ENCODE measurements around the gene ADAMTS6.

ADAMTS6 gene

DNA sequence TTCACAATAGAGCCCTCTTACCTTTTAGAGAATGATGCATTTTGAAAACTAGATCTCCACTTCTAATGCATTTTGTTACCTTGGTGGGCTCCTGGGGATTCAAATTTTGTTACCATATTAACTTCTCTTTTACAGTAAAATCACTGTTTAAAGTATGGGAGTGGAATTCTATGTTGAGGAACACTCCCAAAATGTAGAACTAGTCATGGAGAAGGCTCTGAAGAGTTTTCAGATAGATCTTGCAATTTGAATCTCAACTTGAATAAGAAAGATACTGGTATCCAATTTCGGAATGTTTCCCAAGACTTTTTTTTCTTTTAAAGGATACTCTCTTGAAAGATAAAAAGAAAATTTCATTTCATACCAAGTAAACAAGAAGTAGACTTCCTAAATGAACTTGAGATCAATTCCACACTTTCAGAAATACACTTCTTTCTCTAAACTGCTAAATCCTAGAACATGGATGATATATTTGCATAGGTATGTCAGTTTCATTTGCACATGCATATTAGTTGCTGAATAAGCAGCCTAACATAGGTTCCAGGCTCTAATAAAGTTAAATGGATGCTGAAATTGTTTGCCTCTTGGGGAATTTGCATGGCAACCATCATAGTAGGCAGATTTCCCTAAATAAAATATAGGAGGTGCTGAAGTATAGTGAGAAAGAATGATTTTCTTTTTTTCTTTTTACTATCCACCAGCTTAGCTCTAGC, 205.4 kb downstream of the ADAMTS6 start:
- DNase-seq (ENCODE audit: low read depth) = no peak

DNA sequence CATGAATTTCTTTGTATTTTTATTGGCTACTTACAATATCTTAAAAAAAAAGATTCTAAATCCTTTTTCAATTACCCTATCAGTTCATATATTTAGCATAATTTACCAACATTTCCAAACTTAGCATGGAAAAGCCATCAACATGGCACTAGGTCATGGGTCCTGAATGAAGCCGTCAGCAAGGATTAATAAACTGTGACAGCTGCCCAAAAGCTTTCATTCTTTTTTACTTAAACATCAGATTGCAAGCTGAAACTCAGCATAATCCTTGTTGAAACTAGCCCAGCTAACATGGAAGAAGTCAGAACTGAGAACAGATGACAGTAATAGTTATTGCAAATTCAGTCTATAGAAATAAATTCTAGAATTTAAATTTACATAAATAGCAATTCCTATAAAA, 209.8 kb downstream of the ADAMTS6 start:
- no peak for DNase-seq (ENCODE audit: low read depth)

DNA sequence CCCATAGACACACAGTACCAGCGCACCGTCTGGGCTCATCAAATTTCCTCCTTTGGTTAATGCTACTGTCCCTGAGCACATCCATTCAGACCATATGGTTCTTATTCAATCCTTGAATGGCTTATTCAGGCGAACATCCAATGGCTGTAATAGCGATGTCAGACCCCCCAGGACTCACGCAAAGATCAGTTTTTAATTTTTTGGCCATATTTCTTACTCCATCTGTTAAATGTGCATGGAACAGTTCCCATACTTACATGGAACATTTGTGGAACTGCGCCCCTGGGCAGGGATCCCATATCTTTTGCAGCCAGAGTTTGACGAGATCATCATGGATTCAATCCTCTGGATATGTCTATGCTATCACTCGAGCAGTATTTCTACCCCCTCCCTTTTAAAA, 213.2 kb downstream of the ADAMTS6 start:
- DNase-seq (ENCODE audit: low read depth) = no peak

DNA sequence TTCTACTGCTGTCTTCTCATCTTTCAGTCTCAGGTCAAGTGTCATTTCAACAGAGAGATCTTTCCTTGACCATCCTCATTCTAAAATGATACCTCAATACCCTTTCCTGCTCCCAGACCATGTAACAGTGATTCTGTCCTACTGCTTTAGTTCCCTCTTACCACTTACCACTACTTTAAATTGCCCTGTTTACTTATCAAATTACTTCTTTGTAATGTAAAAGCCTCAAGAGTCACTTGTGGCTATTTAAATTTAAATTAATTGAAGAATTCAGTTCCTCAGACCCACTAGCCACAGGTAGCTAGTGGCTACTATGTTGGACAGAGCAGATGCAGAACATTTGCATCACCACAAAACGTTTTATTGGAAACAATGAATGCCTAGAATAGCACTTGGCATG, 217.3 kb downstream of the ADAMTS6 start:
- no peak for DNase-seq (ENCODE audit: low read depth)

DNA sequence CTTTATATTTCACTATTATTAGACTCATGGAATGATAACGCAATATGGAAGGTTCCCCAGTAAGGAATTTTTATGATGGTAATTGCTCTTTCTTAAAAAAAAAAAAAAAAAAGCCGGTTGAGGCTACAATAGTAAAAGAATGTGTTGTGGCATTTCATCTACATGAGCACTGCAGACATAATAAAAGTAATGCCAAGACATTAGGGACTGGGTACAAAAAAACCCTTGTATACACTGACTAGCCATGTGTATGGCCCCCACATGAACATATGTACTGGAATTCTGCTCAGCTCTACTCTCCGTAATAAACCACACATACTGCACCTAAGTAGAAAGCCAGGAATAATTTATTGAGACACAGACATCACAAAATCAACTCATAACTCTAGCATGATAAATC, 218.4 kb downstream of the ADAMTS6 start:
- DNase-seq (ENCODE audit: low read depth) = peak; percentile 14

DNA sequence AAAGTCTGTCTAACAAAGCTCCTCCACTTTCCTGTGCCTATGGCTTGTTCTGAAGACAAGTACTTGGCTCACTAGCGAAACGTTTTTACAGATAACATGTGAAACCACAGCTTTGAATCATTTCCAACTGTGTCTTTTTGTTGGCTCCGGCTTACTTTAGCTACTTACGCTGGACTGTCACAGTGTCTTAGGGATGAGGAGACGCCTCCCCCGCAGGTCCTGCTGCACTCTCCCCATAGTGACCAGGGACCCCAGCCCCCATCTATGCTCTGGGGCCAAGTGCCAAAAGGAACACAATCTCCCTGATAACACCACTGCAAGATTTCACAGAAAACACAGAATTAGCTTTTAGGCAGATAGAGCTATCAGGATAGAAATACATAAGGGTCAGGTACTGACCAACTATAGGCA, 219.1 kb downstream of the ADAMTS6 start:
- peak; percentile 84 for DNase-seq (ENCODE audit: low read depth)

DNA sequence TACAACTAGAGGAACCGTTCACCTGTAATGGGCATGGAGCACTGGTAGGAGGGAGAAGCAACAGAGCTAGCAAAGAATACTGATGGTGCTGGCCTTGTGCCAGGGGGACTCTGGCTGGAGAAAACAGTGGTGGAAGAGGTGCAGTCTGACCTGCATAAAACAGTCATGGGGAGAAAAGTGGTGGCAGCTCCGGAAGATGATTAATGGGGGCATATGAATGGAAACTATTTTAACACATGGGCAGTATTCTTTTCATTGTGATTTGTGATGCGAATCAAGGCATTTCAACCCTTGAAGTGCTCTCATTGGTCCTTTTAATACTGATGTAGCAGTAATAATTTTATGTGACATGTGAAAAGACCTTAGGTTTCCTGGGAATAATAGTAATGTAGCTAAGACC, 219.6 kb downstream of the ADAMTS6 start:
- DNase-seq (ENCODE audit: low read depth) = peak; percentile 11

DNA sequence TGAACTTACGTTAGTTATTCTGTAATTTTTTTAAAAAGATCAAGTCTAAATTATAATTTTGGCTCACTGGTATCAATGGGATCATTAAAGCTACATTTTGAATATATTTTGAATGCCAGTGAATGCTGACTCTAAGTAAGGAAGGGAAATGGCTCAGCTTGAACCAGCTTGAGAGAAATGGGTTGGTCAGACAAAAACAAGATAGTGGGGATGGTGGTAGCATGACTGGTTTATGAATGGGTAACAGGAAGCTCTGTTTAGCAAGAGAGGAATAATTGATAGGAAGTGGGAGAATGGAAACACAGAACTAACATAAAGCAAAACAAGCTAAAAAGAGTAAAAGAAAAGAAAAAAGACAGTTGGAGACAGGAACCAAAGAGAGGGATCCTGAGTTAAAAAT, 220.2 kb downstream of the ADAMTS6 start:
- no peak for DNase-seq (ENCODE audit: low read depth)

DNA sequence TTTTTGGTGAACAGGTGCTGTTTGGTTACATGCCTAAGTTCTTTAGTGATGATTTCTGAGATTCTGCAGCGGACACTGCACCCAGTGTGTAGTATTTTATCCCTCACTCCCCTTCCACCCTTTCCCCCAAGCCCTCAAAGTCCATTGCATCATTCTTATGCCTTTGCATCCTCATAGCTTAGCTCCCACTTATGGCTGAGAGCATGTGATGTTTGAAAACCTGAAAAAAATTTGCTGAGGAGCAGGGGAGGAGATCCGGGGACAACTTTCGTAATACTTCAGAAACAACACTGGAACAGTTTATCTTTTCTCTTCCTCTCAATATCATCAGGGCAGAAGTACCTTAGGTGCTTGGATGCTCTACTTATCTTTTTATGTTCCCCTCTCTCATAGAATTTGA, 226.4 kb downstream of the ADAMTS6 start:
- DNase-seq (ENCODE audit: low read depth) = no peak

DNA sequence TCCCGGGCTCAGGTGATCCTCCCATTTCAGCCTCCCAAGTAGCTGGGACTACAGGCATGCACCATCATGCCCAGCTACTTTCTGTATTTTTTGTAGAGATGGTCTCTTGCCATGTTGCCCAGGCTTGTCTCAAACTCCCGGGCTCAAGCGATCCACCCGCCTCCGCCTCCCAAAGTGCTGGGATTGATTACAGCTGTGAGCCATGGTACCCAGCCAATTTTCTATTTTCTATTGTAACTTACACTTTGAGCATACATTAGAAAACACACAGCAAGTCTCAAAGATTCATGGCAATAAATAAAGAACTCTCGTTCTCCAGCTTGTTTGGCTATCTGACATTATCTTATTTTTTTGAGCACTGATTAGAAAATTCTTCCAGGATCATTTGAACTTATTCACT, 228.7 kb downstream of the ADAMTS6 start:
- DNase-seq (ENCODE audit: low read depth) = no peak

DNA sequence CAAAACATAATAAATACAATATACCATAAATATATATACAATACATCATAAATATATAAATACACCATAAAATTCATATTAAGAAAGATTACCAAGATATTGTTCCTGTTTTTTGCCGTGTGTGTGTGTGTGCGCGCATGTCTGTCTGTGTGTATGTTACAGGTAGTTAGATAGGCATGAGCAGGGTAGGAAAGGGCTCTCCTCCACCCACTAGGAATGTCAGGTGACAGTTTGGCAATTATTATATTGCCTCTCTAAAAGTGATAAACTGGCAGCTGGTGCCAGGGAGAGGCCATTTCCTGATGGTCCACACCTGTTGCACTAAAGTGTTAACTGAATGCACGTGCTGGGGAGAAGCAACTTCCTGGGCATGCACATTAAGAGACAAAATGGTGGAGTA, 232.8 kb downstream of the ADAMTS6 start:
- no peak for DNase-seq (ENCODE audit: low read depth)

DNA sequence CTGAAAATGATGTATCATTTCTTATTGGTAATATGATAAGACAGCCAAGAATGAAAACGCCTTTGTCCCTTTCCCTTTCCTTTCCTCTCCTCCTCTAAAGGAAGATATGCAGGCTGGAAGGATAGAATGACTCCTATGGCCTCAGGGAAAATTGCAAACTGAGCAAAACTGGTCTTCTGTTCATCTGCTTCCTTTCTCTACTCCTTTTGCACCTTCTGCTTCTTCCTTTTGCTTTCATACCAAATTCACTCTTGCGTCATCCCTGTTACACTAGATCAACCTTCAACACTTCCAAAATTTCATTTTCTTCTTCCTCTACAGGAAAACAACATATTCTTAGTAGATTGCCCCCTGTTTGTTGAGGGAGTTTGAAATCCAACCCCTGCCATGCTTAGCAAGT, 234.1 kb downstream of the ADAMTS6 start:
- DNase-seq (ENCODE audit: low read depth) = no peak

DNA sequence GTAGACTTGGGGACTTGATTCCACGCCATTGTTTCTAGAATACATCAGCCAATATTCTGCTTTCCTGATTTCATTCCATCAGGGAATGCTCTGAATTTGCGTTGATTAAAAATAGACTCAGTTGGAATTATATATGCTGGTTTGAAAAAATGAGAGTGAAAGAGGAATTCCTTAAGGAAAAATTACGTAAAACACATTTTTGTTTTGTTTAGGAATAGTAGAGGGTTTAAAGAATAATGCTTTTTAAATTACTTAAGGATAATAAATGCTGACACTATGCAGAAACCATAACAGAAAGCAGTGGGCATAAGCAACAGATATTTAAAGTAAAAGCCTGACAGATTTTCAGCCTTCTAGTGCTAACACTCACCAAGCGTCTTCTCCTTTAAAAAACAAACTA, 235.0 kb downstream of the ADAMTS6 start:
- no peak for DNase-seq (ENCODE audit: low read depth)

DNA sequence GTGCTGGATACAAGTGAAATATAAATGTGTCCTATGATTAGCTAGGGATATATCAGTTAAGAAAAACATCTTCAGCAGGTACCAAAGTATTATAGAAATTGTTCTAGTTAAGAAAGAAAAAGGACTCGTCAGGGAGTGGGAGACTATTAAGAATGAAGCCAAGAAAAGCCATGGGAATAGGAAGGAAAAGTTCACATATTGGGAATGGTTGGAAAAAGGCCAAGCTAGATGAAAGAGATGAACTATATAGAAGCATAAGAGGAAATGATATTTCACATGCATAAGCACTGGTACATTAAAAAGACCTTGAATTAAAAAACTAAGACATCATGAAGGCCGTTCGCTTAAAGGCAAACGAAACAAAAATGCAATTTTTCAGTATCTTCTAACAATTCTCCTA, 237.7 kb downstream of the ADAMTS6 start:
- DNase-seq (ENCODE audit: low read depth) = no peak

DNA sequence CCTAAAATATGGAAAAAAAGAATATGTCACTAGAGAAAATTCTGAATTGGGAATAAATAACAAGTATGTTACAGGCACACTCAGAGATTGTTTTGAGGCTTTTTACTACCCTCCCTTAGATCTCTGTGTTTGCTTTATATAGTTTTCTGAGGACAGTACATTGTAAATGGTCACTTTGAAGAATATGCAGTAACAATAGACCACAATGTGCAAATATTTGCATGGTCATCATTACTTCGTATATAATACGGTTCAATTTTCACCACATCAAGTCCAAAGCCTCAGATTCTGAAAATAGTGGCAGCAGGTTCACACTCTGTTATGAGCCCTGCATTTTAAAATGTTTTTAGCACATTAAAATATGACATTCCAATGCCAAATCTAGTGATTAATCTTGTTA, 238.6 kb downstream of the ADAMTS6 start:
- no peak for DNase-seq (ENCODE audit: low read depth)

DNA sequence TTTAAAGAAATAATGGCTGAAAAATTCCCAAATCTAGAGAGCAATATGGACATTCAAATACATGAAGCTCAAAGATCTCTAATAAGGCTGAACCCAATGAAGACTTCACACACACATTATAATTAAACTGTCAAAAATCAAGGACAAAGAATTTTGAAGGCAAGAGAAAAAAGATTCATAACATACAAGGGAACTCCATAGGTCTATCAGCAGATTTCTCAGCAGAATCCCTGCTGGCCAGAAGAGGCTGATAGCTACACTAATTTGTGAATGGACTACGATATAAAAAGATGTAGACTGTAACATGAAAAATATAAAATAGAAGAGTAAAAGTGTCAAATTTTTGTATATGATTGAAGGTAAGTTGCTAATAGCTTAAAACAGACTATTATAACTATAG, 251.9 kb downstream of the ADAMTS6 start:
- DNase-seq (ENCODE audit: low read depth) = no peak

DNA sequence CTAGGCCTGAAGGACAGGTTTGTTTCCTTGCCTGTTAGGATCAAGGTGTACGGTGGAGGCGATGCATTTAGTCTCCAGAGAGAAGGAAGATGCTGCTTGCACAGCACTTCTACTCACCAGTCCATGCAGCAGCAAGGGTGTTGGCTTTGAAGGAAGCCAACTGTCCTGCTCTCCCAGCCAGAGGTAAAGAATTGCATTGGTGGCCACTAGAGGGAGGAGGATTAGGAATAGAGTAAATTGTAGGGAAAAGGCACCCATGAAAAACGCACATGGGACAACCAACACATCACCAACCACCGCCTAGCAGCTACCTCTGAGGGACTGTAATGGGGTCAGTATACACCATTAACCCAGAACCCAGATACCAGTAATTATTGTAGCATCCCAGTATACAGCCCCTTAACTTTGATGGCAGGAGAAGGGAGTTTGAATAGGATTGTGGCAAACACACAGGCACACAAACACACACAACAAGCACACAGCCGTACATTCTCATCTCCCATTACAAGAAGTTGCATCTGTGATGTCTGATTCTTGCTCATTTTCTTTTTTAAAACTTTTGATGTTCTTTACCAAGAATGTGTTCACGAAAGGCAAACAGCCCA, 267.7 kb downstream of the ADAMTS6 start:
- DNase-seq (ENCODE audit: low read depth) = no peak

DNA sequence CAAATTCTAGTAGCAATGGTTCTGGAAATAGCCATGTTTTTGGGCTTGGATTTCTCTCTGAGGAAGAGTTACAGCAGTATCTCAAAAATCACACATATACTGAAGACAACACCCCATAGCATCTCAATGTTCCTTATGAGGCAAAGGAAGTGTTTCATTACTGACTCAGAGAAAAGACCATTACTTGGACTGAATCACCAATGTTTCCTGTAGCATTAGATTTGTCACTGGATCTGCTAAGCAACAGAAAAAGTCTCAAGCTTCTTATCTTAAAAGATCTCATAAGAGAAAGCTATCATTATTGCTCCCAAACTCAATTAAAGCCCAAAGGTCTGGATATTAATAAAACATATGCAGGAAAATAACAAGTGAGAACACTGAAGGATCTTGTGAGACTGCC, 272.4 kb downstream of the ADAMTS6 start:
- DNase-seq (ENCODE audit: low read depth) = peak; percentile 92

DNA sequence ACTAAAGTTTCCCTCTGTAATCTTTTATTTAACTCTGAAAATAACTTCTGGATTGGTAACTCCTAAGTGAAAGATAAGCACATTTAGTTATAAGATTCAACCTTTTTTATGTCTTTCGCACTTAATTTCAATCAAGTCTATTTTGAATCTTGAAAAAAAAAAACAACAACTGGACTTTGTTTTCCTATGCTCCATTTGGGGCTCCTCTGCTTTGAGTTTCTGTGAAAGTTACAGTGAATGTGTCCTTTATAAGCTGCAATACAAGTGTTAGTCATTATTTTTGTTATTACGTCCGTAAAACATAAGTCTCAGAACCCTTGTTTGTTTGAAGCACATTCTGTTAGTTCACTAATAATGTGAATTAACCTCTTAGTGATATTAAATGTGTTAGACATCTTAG, 276.8 kb downstream of the ADAMTS6 start:
- no peak for DNase-seq (ENCODE audit: low read depth)

DNA sequence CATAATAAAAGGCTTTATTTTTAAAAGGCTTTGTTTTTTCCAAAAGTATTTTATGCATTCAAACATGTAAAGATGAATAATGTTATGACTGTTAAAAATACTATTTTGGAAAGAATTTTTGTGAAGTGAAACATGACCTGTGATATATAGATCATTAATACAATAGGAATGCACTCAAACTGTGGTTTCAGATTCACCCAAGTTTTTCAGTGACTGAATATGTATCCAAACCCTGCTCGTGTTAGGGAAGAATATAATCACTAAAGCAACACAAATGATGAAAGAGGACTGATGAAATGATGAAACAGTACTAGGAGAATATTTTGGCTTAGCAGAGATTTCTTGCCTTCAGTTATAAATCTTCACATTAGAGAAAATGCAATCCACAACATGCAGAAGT, 278.0 kb downstream of the ADAMTS6 start:
- DNase-seq (ENCODE audit: low read depth) = peak; percentile 85

DNA sequence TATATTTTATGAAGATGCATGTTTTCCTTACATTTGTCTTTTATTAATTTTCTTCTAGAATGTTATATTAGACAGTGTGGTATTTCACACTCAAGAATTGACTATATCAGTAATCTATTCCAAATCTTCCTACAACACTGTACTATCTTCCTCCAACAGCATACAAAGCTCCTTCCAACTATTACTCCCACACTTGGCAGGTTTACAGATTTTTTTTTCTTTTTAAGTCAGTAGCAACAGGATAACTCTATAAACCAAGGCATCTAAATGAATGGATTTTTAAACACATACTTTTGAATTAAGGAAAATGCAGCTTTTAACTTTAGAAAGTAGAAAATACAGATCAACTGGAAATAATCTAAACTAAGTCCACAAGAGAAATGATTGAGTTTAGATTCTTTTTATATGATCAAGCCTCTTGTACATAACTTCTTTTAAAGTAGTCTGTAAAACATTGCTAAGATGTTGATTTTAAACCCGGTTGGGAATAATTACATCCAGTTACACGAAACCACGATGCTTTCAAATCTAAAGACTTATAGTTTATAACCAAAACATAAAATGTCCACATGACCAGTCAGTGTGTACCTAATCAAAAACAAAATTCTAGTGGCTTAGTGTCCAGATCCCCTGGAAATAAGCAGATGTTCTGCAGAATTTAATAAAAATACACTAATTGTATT, 281.6 kb downstream of the ADAMTS6 start:
- peak; percentile 65 for DNase-seq (ENCODE audit: low read depth)

DNA sequence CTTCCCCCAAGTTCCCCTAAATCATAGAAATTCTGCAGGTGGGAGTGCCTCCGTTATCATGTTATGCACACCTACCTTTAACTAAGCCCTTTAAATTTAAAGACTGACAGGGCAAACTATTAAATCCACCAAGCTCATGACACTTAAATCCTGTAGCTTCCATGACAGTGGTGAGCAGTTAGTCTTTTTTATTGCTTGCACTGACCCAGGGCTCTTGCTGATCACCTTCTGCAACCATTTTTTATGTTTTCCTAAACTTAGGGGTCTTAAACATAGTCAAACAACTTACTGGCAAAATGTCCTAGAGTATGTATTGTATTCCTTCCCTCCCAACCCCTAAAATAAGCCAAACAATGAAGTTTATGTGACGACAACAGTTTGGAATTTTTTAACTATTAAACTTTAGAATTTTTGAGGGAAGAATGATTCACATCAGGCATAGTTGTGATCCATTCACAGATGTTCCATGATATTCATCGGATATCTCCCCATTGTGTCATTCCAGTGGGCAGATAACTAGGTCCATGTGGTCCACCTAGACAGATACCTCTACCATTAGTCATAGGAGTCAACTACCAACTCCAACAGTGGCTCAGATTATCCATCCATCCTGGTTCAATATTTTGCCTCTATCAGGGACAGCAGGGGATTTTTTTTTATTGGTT, 283.1 kb downstream of the ADAMTS6 start:
- DNase-seq (ENCODE audit: low read depth) = peak; percentile 100

Measured in non-pigmented ciliary epithelial cell (primary cell).